Lower leg skin (tissue), 3 donors: ENCODE measurements around the gene FEZF1.

ENCODE experiments used
- POLR2A ChIP-seq, 2 donors: fragments of 450-650 bp; IDR thresholded peaks; one replicate each; pipeline ENCODE4 v1.6.1; 2016 to 2017; ENCODE audit warnings: antibody characterized with exemption in 2 of 2, mild to moderate bottlenecking in 1 of 2, moderate library complexity in 1 of 2
- TF ChIP-seq, protein P1 (sequence below), 3 donors: fragments of 450-650 bp; IDR thresholded peaks; one replicate each; pipeline ENCODE4 v1.5.1; 2016; ENCODE audit warnings: antibody characterized with exemption in 3 of 3, mild to moderate bottlenecking in 3 of 3, moderate library complexity in 2 of 3

DNA sequence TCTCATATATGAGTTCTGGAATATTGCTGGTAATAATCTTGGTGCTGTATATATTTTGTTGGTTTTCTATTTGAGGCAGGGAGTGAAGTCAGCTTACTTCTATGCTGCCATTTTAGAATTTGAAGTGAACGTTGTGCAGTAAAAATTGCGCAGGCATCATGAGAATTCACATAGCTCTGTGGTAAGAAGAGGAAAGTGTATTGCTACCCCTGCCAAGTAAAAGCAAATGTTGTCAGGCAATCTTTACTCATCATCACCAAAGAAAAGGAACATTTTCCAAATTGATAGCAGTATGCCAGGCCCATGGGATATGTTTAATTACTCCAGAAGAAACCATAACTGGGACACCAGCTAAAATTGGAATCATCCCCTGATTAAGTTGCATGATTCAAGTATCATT, 13.4 kb downstream of the FEZF1 start:
- TF ChIP-seq, protein P1, sequence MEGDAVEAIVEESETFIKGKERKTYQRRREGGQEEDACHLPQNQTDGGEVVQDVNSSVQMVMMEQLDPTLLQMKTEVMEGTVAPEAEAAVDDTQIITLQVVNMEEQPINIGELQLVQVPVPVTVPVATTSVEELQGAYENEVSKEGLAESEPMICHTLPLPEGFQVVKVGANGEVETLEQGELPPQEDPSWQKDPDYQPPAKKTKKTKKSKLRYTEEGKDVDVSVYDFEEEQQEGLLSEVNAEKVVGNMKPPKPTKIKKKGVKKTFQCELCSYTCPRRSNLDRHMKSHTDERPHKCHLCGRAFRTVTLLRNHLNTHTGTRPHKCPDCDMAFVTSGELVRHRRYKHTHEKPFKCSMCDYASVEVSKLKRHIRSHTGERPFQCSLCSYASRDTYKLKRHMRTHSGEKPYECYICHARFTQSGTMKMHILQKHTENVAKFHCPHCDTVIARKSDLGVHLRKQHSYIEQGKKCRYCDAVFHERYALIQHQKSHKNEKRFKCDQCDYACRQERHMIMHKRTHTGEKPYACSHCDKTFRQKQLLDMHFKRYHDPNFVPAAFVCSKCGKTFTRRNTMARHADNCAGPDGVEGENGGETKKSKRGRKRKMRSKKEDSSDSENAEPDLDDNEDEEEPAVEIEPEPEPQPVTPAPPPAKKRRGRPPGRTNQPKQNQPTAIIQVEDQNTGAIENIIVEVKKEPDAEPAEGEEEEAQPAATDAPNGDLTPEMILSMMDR (IDR thresholded peaks at IDR 0.05): no peak
- TF ChIP-seq POLR2A (IDR thresholded peaks at IDR 0.05): no peak
